Smooth muscle cell (in vitro differentiated cells): Measurements from ENCODE around the gene AP3M1. TPM values are rescaled to one million over a fixed set of nuclear protein-coding genes. Genes with fewer than 3 reads are reported as not detected.

Source experiments
- DNase-seq: peaks from one replicate; lab custom pipeline; 2025; ENCODE audit not compliant: unreplicated experiment; lab: John Stamatoyannopoulos, UW
- H2AFZ ChIP-seq: fragments of 200-600 bp; sonication (generic); 2 replicates; pipeline ENCODE4 v1.6.0; 2016; ENCODE audit warnings: antibody characterized with exemption, low read depth, mild to moderate bottlenecking
- H3F3A ChIP-seq: fragments of 200-600 bp; sonication (generic); 2 replicates; pipeline ENCODE4 v1.6.0; 2017; ENCODE audit warnings: antibody characterized with exemption, low read depth
- H3K27ac ChIP-seq: fragments of 200-600 bp; sonication (generic); 2 replicates; pipeline ENCODE4 v1.5.1; 2016; ENCODE audit warnings: low read depth, mild to moderate bottlenecking
- H3K27me3 ChIP-seq: fragments of 200-600 bp; sonication (generic); 2 replicates; pipeline ENCODE4 v1.6.1; 2016; ENCODE audit warnings: low read depth, mild to moderate bottlenecking
- H3K36me3 ChIP-seq: fragments of 200-600 bp; sonication (generic); 2 replicates; pipeline ENCODE4 v1.5.1; 2016; ENCODE audit warnings: low read depth
- H3K4me1 ChIP-seq: fragments of 200-600 bp; sonication (generic); 2 replicates; pipeline ENCODE4 v1.5.1; 2016; ENCODE audit warnings: low read depth
- H3K4me2 ChIP-seq: fragments of 200-600 bp; sonication (generic); 2 replicates; pipeline ENCODE4 v1.6.0; 2016; ENCODE audit warnings: mild to moderate bottlenecking
- H3K4me3 ChIP-seq: fragments of 200-600 bp; sonication (generic); 2 replicates; pipeline ENCODE4 v1.5.1; 2016; ENCODE audit warnings: mild to moderate bottlenecking
- H3K79me2 ChIP-seq: fragments of 200-600 bp; sonication (generic); 2 replicates; pipeline ENCODE4 v1.6.0; 2016; ENCODE audit warnings: low read depth, mild to moderate bottlenecking
- H3K9ac ChIP-seq: fragments of 200-600 bp; sonication (generic); 2 replicates; pipeline ENCODE4 v1.6.0; 2016; ENCODE audit warnings: low read depth
- H3K9me3 ChIP-seq: fragments of 200-600 bp; sonication (generic); replicated peaks from 2 replicates; pipeline ENCODE4 v1.5.1; 2016; ENCODE audit warnings: low read depth
- H4K20me1 ChIP-seq: fragments of 200-600 bp; sonication (generic); 2 replicates; pipeline ENCODE4 v1.6.0; 2016; ENCODE audit warnings: low read depth
- WGBS: methylation state at CpG from one replicate; pipeline ENCODE4 v1.1.7; 2016; ENCODE audit warnings: low lambda C conversion rate; 5-methylcytosine and 5-hydroxymethylcytosine counted together
- polyA plus RNA-seq: library from polyadenylated mRNA; unstranded; fragments of >200 nt; fragmentation: Nextera tagmentation; extraction: Ambion mirVana; gene quantifications from 2 replicates; pipeline ENCODE4 v1.2.1, GENCODE V29; 2016
- total RNA-seq: library from RNA; depleted of rRNA; stranded (reverse); fragments of >200 nt; gene quantifications from 2 replicates; pipeline ENCODE4 v1.2.3, GENCODE V29; 2014
- TF ChIP-seq, protein P1 (sequence below): fragments of 200-600 bp; sonication (generic); IDR thresholded peaks from 2 replicates; pipeline ENCODE4 v1.5.1; 2017; ENCODE audit warnings: borderline replicate concordance, mild to moderate bottlenecking, antibody characterized with exemption; ENCODE audit not compliant: insufficient read depth, poor library complexity, severe bottlenecking

Gene AP3M1
- total and polyA plus RNA-seq, 2 experiments from 2014 or later, result 18.3 to 29.3 TPM

DNA sequence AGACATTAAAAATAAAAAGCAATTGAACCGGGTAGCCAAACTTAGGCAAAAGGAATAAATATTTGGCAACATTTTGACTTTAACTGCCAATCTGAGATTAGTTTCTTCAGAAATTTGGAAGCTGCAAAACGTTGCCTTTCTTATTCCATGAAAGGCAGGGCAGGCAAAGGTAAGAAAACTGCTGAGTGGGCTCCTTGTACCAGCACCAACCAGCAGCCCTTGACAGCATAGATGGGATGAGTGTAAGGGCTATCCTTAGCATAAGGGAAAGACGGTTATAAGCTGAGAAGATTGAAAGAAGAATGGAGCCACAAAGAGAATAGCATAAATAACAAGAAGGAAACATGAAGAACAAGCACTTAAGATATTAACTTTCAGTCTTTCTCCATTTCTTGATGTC lies 28.6 kb downstream of the AP3M1 start:
- Histone ChIP-seq H3F3A (peaks cover 50% of the 10 kb centered on the region), H3K4me2 (no peak overlapping the region), H3K36me3 (peaks cover 9% of the 10 kb centered on the region), H3K4me3 (no peak overlapping the region), H3K79me2 (no peaks in the 10 kb centered on the region), H3K27me3 (no peaks in the 10 kb centered on the region), H3K9me3 (no peaks in the 10 kb centered on the region), H2AFZ (no peak overlapping the region), H3K9ac (no peak overlapping the region), H3K27ac (peak overlapping the region; percentile 2), H3K4me1 (no peaks in the 10 kb centered on the region), H4K20me1 (peaks cover 50% of the 10 kb centered on the region)
- 90% methylated on average over 3 of the region's 3 CpGs for WGBS
- no peak for DNase-seq
- TF ChIP-seq, protein P1, sequence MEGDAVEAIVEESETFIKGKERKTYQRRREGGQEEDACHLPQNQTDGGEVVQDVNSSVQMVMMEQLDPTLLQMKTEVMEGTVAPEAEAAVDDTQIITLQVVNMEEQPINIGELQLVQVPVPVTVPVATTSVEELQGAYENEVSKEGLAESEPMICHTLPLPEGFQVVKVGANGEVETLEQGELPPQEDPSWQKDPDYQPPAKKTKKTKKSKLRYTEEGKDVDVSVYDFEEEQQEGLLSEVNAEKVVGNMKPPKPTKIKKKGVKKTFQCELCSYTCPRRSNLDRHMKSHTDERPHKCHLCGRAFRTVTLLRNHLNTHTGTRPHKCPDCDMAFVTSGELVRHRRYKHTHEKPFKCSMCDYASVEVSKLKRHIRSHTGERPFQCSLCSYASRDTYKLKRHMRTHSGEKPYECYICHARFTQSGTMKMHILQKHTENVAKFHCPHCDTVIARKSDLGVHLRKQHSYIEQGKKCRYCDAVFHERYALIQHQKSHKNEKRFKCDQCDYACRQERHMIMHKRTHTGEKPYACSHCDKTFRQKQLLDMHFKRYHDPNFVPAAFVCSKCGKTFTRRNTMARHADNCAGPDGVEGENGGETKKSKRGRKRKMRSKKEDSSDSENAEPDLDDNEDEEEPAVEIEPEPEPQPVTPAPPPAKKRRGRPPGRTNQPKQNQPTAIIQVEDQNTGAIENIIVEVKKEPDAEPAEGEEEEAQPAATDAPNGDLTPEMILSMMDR, result no peak

DNA sequence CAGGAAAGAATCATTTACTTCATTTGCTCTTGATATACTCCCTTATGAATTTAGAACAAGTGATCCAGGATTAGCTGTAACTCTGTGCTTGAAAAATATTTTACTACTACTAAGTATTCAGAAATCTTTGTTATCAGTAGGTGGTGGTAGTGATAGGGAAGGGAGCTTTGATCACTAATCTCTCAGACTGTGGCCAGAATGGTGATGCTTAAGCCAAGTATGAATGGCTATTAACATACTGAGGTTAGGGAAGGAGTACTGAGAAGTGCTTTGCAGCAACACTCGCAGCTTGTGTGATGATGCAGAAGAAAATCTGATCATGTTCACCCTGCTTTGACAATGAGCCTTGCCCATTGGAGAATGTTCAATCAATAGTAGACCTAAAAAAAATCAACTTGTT lies 29.3 kb downstream of the AP3M1 start:
- Histone ChIP-seq H3K27ac (peak overlapping the region; percentile 2), H3K9ac (no peak overlapping the region), H3K27me3 (no peaks in the 10 kb centered on the region), H3K4me2 (no peak overlapping the region), H4K20me1 (peaks cover 55% of the 10 kb centered on the region), H3K79me2 (no peaks in the 10 kb centered on the region), H3K4me1 (no peaks in the 10 kb centered on the region), H3K9me3 (no peaks in the 10 kb centered on the region), H3F3A (peaks cover 55% of the 10 kb centered on the region), H3K4me3 (no peak overlapping the region), H2AFZ (no peak overlapping the region), H3K36me3 (peaks cover 12% of the 10 kb centered on the region)
- TF ChIP-seq, protein P1, result no peak
- WGBS, result 54% methylated on average over 1 of the region's 1 CpG
- DNase-seq, result no peak

DNA sequence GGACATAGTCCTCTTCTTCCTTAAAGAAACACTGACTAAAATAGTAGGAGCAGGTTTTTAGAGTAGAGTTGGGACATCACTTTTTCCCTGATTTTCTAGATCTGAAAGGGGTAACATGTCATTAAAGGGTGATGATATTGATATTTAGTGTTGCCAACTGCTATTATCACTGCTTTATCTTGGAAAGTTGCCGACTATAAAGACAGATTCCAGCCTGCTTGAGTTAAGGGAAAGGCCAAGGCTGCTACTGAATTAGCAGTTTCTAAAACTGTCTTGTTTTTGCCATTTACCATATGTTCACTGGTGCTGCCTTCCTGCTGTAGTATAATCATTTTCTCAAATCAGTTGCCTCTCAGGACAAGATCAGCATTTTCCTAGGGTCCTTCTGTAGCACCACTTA lies 29.7 kb downstream of the AP3M1 start:
- no peaks in the 10 kb centered on the region for H3K9me3 ChIP-seq
- H3K27me3 ChIP-seq, result no peaks in the 10 kb centered on the region
- H3K36me3 ChIP-seq, result peaks cover 12% of the 10 kb centered on the region
- H4K20me1 ChIP-seq, result peaks cover 59% of the 10 kb centered on the region
- H2AFZ ChIP-seq, result no peak overlapping the region
- peaks cover 55% of the 10 kb centered on the region for H3F3A ChIP-seq
- no peak overlapping the region for H3K27ac ChIP-seq
- H3K9ac ChIP-seq, result no peak overlapping the region
- WGBS, result 55% methylated on average over 1 of the region's 1 CpG
- no peaks in the 10 kb centered on the region for H3K79me2 ChIP-seq
- TF ChIP-seq, protein P1, result no peak
- no peak overlapping the region for H3K4me3 ChIP-seq
- no peak overlapping the region for H3K4me2 ChIP-seq
- DNase-seq, result no peak
- H3K4me1 ChIP-seq, result no peaks in the 10 kb centered on the region

DNA sequence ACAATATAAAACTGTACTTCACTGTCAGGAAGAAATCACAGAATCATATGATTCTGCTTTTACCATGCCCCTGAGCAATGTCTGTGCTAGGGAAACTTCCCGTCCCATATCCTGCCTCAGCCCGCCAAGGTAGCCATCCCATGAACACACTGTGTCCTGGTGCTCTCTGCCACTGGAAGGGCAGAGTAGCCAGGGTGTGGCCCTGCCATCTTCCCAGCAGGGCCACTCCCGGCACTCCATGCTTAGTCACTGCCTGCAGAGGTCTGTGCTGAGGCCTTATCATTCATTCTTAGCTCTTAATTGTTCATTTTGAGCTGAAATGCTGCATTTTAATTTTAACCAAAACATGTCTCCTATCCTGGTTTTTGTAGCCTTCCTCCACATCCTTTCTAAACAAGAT lies 31.8 kb downstream of the AP3M1 start:
- Histone ChIP-seq H2AFZ (no peak overlapping the region), H3K27ac (peak overlapping the region; percentile 46), H3K36me3 (peaks cover 22% of the 10 kb centered on the region), H3K9ac (no peak overlapping the region), H3F3A (peaks cover 45% of the 10 kb centered on the region), H3K4me2 (no peak overlapping the region), H3K4me3 (no peak overlapping the region), H3K4me1 (no peaks in the 10 kb centered on the region), H4K20me1 (peaks cover 78% of the 10 kb centered on the region), H3K9me3 (no peaks in the 10 kb centered on the region), H3K79me2 (no peaks in the 10 kb centered on the region), H3K27me3 (no peaks in the 10 kb centered on the region)
- WGBS, result 83% methylated on average over 3 of the region's 3 CpGs
- TF ChIP-seq, protein P1, result no peak
- no peak for DNase-seq
